ENCODE data around the gene FNDC7.

DNA sequence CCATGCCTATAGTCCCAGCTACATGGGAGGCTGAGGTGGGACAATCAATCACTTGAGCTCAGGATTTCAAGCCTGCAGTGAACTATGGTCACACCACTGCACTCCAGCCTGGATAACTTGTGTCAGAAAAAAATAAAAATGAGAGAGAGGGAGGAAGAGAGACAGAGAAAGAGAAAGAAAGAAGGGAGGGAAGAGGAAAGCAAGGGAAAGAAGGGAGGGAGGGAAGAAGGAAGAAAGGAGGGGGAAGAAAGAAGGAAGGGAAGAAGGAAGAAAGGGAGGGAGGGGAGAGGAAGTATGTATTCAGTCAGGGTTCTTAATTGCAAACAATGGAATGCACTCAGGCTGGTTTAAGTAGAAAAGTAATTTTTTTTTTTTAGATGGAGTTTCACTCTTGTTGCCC is 43.9 kb upstream of the FNDC7 start:
- TF ChIP-seq KLF10 (tag by site-specific recombination; IDR thresholded peaks at IDR 0.05) (no peak), ZNF140 (tag by site-specific recombination; IDR thresholded peaks at IDR 0.05) (no peak), ZNF24 (tag by site-specific recombination; IDR thresholded peaks at IDR 0.05) (no peak), ZNF433 (tag by site-specific recombination; IDR thresholded peaks at IDR 0.05; ENCODE audit: low read depth) (no peak), ZBTB48 (tag by site-specific recombination; IDR thresholded peaks at IDR 0.05) (no peak), ZNF248 (tag by site-specific recombination; IDR thresholded peaks at IDR 0.05) (no peak), TCF7L2 (IDR thresholded peaks at IDR 0.05; ENCODE audit: borderline replicate concordance, low read depth, low read length) (no peak)
- TF ChIP-seq, protein P1, sequence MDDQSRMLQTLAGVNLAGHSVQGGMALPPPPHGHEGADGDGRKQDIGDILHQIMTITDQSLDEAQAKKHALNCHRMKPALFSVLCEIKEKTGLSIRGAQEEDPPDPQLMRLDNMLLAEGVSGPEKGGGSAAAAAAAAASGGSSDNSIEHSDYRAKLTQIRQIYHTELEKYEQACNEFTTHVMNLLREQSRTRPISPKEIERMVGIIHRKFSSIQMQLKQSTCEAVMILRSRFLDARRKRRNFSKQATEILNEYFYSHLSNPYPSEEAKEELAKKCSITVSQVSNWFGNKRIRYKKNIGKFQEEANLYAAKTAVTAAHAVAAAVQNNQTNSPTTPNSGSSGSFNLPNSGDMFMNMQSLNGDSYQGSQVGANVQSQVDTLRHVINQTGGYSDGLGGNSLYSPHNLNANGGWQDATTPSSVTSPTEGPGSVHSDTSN (CRISPR knock-in tag; IDR thresholded peaks at IDR 0.05), result no peak
- TF ChIP-seq, protein P2, sequence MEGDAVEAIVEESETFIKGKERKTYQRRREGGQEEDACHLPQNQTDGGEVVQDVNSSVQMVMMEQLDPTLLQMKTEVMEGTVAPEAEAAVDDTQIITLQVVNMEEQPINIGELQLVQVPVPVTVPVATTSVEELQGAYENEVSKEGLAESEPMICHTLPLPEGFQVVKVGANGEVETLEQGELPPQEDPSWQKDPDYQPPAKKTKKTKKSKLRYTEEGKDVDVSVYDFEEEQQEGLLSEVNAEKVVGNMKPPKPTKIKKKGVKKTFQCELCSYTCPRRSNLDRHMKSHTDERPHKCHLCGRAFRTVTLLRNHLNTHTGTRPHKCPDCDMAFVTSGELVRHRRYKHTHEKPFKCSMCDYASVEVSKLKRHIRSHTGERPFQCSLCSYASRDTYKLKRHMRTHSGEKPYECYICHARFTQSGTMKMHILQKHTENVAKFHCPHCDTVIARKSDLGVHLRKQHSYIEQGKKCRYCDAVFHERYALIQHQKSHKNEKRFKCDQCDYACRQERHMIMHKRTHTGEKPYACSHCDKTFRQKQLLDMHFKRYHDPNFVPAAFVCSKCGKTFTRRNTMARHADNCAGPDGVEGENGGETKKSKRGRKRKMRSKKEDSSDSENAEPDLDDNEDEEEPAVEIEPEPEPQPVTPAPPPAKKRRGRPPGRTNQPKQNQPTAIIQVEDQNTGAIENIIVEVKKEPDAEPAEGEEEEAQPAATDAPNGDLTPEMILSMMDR (tag by site-specific recombination; IDR thresholded peaks at IDR 0.05), result no peak

Measured in HEK293 (cell line).